Measurements from ENCODE around the gene HRH4.

The HRH4 gene

DNA sequence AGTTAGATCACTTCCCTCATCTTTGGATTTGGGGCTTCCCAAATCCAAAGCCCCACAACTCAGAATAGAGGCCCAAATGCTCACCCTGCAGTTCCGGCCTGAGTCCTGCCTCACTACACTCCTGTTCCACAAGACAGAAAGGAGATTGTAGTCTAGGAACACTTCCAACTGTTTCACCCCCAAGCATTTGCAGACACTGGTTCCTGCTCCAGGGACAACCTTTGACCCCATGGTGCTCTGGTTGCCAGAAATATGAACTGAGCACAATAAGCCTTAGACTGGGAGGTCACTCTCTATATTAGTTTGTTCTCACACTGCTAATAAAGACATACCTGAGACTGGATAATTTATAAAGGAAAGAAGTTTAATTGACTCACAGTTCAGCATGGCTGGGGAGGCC is 49.0 kb downstream of the HRH4 start:
- DNase-seq (ENCODE audit: low read depth): no peak

DNA sequence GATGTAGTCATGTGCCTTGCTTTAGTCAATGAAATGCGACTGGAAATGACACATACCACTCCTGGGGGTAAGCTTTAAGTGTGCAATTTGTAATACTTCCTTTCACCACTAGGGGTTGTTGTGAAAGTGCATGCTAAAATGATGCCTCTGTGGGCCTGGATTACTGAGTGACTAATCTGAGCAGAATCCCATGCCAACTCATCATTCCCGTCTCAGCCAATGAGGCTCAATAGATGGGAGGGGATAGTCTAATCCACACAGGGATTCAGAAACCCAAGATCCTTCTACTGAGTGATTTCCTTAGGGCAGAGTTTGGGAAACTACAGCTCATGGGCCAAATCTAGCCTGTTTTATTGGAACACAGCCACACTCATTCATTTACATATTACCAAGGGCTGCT is 54.0 kb downstream of the HRH4 start:
- DNase-seq (ENCODE audit: low read depth): peak; percentile 56

DNA sequence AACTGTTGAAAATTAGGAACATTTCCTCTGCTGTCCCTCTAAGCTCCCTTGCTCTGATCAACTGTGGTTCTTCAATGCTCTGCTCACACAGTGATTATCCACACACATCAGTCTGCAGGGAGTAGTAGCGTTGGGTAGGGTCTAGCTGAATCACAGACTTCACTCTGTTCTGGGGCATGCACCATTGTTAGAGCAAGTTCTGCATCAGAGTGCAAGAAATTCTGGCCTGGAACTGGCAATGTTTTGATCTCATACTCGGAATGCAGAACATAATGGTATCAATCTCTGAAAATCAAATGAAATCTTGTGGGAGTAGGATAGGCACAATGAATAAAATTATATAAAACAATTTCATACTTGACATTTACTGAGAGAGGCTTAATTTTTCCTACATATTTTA is 55.3 kb downstream of the HRH4 start:
- no peak for DNase-seq (ENCODE audit: low read depth)

DNA sequence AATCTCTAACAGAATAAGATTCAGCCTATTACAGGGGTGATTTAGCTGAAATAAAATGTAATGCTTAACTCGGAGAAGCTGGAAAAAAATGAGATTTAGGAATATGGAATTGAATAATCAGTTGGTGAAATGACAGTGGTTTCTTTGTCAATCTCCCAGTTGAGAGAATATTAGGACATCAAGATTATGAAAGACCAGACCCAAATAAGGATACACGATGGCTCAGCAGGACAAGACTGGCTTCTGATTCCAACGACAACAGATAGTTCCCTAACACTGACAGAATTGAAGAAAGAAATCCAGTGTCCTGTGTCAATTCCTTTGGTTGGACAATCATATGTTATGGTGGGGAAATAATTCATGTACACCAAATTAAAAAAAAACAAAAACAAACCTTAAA is 55.8 kb downstream of the HRH4 start:
- DNase-seq (ENCODE audit: low read depth): no peak

DNA sequence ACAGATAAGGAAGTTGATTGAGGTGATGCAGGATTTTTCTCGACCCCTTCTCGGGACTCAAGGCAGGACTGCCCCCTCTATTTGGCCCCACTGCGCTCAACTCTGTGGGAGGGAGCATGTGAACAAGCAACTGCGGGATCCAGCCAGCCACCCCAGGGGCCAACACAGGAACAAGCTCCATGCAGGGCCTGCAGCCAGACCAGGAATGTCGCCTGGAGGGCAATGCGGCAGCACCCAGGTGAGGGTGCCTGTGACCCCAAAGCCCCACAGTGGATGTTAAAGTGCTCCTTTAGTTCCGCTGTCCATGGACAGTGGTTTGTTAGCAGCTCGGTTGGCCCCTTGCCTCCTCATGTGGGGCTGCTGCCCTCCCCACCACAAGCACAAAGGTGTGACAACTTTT is 57.1 kb downstream of the HRH4 start:
- DNase-seq (ENCODE audit: low read depth): no peak

DNA sequence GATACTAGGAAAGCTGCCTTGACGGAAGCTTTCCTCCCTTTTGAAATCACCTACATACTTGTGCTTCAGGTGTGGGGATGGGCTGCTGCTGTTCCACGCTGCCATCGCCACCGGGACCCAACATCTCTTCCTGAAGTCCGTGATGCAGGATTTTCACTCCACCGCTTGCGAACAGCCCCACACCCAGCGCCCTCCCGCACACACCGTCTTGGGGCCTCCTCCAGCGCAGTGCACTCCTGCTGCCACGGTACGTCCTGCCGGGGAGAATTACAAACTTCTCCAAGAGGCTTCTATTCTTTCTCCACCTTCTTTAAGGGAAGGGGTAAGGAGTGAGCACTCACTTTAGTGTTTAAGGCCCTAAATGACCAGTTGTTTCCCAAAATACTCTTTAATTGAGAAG is 58.2 kb downstream of the HRH4 start:
- no peak for DNase-seq (ENCODE audit: low read depth)

Measured in HS-5 (cell line).